M059J (cell line): ENCODE data around the gene ZNF775. TPM values are rescaled to one million over a fixed set of nuclear protein-coding genes. Genes with fewer than 3 reads are reported as not detected.
A peak's percentile ranks its signal among the peaks of the same experiment; 100 is the strongest.

Experiments used
- DNase-seq: peaks from one replicate; pipeline ENCODE4 v3.0.0-alpha.2; 2012; ENCODE audit warnings: low read depth
- total RNA-seq: library from RNA; depleted of rRNA; stranded (reverse); fragments of >200 nt; shearing (Covaris generic); gene quantifications from 2 replicates; pipeline ENCODE4 v1.2.3, GENCODE V29; 2014; rRNA removed

Gene ZNF775
- total RNA-seq, 1 experiment from 2014 or later = 5.3 TPM

- DNase-seq = no peak
Measured at GRCh38 chr7:150441524-150441923, 62.4 kb downstream of the ZNF775 start.

DNA sequence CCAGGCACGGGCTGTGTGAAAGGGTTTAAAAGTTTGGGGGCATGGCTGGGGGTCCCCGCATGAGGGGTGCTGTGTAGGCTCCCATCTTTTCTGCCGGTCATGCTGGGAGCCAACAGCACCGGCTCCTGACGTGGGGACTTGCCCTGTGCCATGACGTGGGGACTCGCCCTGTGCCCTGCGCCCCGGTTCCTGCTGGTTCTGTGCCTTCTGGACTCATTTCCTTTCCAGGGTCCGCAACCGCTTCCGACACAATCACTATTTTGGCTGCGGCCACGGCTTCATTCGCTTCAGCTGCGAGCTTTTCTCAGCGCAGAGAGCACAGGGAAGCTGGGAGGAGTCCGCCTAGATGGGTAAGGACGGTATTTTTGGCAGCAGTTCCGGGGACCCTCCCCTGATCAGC is 63.7 kb downstream of the ZNF775 start:
- DNase-seq = no peak

- DNase-seq = no peak
Measured at GRCh38 chr7:150443793-150444540, 64.8 kb downstream of the ZNF775 start.

GRCh38 chr7:150444674-150445365 is 65.7 kb downstream of the ZNF775 start:
- no peak for DNase-seq

GRCh38 chr7:150446288-150446938 is 67.3 kb downstream of the ZNF775 start:
- DNase-seq = peak; percentile 42

Other genes with a start within 250 kb of the ZNF775 start
- gene LRRC61, start 56.0 kb upstream of the ZNF775 start, total RNA-seq = 0.47 TPM in 1 of 2 replicates, not detected in the other
- gene ACTR3C, start 55.8 kb upstream of the ZNF775 start, total RNA-seq = 0.07 TPM in 1 of 2 replicates, not detected in the other
- gene RARRES2, start 37.7 kb upstream of the ZNF775 start, total RNA-seq = 1.1 and 1.7 TPM in 2 replicates
- 103 and 155 TPM in 2 replicates for gene REPIN1, start 10.5 kb upstream of the ZNF775 start, total RNA-seq
- not detected in 2 replicates for gene GIMAP8, start 71.3 kb downstream of the ZNF775 start, total RNA-seq
- not detected in 2 replicates for gene GIMAP7, start 135.5 kb downstream of the ZNF775 start, total RNA-seq
- not detected in 2 replicates for gene GIMAP4, start 188.1 kb downstream of the ZNF775 start, total RNA-seq